HL-60 (cell line): ENCODE results near the gene COL6A2.

ENCODE experiments used
- GABPA ChIP-seq: IDR thresholded peaks from 2 replicates; pipeline ENCODE4 v1.6.1; 2012; ENCODE audit warnings: low read depth
- TF ChIP-seq, protein P1 (sequence below): IDR thresholded peaks from one replicate; pipeline ENCODE4 v1.5.1; 2011; ENCODE audit warnings: low read length, control low read depth, inconsistent platforms; ENCODE audit not compliant: insufficient read depth
- TF ChIP-seq, protein P2 (sequence below): IDR thresholded peaks from 2 replicates; pipeline ENCODE4 v1.6.1; 2012; ENCODE audit warnings: low read depth; ENCODE audit not compliant: insufficient replicate concordance

DNA sequence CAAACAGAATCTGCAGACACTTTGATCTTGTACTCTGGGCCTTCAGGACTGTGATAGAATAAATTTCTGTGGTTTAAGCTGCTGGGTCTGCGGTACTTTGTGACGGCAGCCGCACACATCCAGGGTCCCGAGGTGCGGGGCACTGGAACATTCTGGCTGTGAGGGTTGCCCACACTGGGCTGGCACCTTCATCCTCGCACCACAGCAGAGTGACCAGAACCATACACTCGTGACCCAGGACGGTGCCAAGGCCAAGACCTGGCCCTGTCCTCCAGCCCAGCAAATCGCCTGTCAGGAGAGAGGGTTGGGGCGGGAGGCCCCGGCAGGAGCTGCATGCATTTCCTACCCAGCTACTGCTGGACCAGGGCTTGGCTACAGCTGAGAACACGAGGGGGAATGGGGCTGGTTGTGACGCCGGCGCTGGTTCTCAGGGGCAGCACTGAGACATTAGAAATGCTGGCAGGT, 60.1 kb downstream of the COL6A2 start:
- TF ChIP-seq, protein P1, sequence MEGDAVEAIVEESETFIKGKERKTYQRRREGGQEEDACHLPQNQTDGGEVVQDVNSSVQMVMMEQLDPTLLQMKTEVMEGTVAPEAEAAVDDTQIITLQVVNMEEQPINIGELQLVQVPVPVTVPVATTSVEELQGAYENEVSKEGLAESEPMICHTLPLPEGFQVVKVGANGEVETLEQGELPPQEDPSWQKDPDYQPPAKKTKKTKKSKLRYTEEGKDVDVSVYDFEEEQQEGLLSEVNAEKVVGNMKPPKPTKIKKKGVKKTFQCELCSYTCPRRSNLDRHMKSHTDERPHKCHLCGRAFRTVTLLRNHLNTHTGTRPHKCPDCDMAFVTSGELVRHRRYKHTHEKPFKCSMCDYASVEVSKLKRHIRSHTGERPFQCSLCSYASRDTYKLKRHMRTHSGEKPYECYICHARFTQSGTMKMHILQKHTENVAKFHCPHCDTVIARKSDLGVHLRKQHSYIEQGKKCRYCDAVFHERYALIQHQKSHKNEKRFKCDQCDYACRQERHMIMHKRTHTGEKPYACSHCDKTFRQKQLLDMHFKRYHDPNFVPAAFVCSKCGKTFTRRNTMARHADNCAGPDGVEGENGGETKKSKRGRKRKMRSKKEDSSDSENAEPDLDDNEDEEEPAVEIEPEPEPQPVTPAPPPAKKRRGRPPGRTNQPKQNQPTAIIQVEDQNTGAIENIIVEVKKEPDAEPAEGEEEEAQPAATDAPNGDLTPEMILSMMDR: no peak
- TF ChIP-seq, protein P2, sequence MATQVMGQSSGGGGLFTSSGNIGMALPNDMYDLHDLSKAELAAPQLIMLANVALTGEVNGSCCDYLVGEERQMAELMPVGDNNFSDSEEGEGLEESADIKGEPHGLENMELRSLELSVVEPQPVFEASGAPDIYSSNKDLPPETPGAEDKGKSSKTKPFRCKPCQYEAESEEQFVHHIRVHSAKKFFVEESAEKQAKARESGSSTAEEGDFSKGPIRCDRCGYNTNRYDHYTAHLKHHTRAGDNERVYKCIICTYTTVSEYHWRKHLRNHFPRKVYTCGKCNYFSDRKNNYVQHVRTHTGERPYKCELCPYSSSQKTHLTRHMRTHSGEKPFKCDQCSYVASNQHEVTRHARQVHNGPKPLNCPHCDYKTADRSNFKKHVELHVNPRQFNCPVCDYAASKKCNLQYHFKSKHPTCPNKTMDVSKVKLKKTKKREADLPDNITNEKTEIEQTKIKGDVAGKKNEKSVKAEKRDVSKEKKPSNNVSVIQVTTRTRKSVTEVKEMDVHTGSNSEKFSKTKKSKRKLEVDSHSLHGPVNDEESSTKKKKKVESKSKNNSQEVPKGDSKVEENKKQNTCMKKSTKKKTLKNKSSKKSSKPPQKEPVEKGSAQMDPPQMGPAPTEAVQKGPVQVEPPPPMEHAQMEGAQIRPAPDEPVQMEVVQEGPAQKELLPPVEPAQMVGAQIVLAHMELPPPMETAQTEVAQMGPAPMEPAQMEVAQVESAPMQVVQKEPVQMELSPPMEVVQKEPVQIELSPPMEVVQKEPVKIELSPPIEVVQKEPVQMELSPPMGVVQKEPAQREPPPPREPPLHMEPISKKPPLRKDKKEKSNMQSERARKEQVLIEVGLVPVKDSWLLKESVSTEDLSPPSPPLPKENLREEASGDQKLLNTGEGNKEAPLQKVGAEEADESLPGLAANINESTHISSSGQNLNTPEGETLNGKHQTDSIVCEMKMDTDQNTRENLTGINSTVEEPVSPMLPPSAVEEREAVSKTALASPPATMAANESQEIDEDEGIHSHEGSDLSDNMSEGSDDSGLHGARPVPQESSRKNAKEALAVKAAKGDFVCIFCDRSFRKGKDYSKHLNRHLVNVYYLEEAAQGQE: no peak
- TF ChIP-seq GABPA: no peak
